HG03521 (cell line): ENCODE results near the gene PPARA.

ENCODE experiments used
- ATAC-seq: cut with Tn5 transposase; IDR thresholded peaks from one replicate; pipeline ENCODE4 v1.9.1; 2021; ENCODE audit warnings: mild to moderate bottlenecking, moderate library complexity; ENCODE audit not compliant: unreplicated experiment

The PPARA gene

DNA sequence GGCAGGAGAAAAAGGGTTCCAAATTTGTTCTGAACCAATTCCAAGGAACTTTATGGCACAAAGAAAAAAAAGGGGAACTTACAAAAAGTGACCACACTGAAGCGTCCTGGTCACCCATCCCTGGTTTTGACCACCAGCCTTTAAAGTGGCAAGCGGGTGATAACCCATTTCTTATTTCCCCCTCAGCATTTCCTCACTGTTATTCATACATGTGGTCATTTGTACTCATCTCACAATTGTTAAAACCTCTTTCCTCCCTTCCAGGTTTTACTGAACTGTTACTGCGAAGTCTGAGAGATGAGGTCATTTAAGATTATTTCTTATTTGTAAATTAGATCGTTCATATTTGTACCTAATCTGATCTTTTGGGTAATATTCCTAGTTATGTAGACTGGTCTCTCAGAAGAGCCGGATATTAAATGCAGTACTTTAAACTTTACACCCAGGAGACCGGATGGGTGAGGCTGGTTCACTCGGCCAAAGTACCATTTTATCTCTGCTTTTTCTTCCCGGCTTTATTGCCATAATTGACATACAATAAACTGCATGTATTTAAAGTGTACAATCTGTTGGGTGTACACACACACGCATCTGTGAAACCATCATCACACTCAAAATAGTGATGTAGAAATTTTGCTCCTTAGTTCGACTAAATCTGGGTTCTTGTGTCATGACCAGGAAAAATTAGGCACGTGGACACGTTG lies 52.7 kb downstream of the PPARA start:
- no peak for ATAC-seq

DNA sequence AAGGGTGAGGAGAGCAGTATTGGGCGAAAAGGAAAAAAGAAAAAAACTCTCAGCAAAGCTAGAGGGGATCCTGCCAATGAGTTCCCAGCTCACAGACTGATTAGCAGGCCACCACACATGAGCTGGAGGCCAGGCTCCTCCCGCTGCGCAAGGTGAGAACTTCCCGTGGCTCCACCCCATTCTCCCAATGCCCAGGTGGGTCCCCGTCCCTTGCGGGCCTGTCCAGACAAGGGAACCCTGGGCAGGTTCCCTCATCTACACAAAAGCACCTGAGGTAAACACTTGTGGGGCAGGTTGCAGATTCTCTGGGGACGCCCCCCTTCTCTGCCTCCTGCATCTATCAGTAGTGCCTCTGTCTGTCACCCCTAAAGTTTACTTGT lies 53.3 kb downstream of the PPARA start:
- no peak for ATAC-seq

DNA sequence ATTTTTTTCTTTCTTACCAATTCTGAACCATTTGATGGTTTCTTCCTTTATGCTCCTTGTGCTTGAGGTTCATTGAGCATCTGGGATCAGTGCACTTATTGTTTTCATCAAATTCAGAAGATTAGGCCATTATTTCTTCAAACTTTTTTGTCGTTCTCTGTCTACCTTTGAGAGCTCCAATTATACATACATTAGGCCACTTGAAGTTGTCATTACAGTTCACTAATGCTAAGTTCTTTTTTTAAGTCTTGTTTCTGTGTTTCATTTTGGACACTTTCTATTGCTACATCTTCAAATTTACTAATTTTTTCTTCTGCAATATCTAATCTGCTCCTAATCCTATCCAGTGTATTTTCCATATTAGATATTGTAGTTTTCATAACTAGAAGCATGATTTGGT lies 58.9 kb downstream of the PPARA start:
- ATAC-seq, result no peak

DNA sequence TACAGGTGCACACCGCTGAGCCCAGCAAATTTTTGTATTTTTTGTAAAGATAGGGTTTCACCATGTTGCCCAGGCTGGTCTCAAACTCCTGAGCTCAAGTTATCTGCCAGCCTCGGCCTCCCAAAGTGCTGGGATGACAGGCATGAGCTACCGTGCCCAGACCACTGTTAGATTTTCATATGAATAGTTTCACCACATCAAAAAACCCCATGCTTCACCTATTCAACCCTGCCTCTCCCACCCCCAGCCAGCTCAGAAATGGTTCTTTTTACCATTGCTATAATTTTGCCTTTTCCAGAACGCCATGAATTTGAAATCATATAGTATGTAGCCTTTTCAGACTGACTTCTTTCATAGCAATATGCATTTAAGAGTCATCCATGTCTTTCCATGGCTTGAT lies 61.9 kb downstream of the PPARA start:
- ATAC-seq, result no peak

DNA sequence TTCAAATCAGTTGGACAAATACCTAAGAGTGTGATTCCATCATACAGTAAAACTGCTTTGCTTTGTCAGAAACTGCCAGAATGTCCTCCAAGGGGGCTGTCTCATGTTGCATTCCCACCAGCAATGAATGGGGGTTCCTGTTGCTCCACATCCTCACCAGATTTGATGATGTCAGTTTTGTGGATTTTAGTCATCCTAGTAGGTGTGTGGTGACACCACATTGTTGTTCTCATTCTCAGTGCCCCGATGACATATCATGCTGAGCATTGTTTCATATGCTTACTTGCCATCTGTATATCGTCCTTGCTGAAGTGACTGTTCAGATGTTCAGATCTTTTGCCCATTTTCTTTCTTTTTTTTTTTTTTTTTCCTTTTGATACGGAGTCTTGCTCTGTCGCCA lies 62.7 kb downstream of the PPARA start:
- no peak for ATAC-seq

DNA sequence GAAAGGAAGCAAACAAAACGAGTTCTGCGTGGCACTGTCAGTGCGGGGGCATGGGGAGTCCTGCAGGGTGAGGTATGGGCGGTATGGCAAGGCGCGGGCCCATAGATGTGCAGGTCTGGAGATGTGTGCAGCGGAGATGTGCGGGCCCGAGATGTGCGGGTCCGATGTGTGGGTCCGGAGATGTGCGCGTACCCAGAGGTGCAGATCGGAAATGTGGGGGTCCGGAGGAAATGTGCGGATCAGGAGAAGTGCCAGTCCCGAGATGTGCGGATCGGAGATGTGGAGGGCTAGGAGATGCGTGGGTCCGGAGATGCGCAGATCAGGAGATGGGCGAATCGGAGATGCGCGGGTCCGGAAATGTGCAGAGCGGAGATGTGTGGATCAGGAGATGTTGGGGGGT lies 63.8 kb downstream of the PPARA start:
- no peak for ATAC-seq

DNA sequence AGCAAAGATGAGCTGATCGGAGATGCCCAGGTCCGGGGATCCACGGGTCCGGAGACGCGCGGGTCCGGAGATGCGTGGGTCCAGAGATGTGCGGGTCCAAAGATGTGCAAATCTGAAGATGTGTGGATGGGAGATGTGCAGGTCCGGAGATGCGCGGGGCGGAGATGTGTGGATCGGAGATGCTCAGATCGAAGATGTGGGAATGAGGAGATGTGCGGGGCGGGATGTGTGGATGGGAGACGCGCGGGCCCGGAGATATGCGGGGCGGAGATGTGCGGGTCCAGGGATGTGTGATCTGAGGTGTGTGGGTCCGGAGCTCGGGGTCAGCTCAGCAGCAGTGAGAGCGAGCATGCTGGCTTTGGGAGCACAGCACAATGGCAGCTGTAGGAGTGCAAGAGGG lies 64.3 kb downstream of the PPARA start:
- ATAC-seq, result no peak

DNA sequence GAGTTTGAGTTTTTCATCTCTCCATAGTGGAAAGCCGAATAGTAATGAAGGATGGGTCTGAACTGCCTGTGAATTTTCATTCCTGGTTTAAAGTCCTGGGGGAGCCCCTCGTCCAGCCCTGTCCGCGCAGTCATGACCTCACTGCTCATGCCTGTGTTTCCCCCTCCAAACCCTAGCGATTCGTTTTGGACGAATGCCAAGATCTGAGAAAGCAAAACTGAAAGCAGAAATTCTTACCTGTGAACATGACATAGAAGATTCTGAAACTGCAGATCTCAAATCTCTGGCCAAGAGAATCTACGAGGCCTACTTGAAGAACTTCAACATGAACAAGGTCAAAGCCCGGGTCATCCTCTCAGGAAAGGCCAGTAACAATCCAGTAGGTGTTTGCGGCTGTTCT lies 69.3 kb downstream of the PPARA start:
- no peak for ATAC-seq

DNA sequence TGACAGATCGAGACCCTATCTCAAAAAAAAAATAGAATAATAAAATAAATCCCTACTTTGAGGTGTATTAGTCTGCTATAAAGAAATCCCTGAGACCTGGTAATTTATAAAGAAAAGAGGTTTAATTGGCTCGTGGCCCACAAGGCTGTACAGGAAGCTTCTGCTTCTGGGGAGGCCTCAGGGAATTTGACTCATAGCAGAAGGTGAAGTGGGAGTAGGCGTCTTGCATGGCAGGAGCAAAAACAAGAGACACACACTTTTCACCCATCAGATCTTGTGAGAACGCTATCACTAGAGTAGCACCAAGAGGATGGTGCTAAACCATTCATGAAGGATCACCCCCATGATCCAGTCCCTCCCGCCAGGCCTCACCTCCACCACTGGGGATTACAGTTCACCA lies 70.6 kb downstream of the PPARA start:
- no peak for ATAC-seq

DNA sequence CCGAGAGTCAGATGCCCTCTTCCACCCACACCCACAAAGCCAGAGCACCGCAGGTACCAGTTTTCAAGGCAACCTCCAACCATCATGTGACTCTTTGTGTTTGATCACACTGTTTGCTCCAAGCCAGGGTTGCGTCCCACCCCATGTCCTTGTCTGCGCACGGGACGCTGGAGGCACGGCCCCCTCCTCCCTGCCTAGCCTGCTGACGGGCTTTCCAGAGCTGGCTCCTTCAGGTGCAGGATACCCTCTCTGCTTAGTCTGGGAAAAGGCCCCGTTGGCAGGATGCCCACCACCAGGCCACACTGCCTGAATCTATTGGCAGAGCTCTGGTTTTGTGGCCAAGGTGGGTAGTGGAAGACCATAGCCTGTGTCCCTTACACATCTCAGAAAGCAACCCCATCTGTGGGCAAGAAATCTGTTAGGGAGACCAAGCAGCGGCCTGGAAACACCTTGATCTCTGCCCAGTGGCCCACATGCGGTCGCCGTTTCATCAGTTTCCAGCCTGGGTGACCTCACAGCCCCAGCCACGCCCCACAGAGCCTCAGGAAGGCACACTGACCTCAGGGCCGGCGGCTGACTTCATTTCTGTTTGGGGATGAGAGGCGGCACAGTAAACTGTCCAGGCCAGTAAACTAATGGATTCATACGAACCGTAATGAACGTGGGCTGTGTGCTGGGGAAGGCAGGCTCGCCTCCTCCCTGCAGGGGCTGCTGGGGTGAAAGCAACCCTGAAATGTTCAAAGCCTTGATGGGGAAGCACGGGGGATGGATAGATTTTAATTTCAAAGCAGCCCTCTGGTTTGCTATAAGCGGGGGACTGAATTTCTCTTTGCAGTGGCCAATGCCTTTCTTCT lies 73.9 kb downstream of the PPARA start:
- no peak for ATAC-seq

DNA sequence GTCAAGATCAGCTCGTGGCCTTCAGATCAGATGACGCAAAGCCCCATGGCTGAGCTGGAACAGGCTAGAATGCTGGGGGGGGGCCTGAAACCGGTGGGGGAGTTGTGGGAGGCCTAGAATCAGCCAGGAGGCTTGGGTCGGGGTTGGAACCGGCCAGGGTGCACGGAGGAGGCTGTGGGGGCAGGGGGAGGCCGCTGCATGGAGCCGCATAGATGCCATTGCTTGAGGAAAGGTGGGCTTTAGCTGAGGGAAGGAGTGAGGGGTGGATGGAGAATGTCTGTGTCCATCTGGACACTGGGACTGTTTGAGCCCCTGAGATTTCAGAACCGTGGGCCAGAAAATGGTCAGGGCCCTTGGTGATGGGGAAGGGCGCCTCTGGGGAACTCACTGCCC lies 74.6 kb downstream of the PPARA start:
- no peak for ATAC-seq

DNA sequence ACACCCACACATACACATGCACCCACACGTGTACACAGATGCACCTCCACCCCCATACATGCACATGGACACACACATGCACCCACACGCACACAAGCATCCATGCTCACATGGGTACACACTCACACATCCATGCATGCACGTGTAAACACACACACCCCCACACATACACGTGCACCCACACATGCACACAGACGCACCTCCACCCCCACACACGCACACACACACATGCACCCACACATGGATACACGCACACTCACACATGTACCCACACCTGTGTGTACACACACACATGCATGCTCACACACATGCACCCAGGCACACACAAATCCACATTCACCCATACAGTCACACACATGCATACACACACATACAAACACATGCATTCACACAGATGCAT lies 75.3 kb downstream of the PPARA start:
- ATAC-seq, result no peak

DNA sequence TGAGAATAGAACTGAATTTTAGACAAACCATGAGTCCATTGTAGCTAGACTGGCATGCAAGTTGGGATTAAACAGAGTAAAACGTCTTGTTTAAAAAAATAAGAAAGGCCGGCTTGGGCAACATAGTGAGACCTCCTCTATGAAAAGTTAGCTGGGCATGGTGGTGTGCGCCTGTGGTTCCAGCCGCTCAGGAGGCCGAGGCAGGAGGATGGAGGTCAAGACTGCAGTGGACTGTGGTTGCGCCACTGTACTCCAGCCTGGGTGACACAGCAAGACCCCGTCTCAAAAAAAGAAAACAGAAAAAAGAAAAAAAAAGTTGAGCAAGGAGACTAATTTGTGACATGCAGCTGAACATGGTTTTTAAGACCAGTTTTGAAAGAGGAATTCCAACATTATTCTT lies 76.3 kb downstream of the PPARA start:
- ATAC-seq, result no peak

DNA sequence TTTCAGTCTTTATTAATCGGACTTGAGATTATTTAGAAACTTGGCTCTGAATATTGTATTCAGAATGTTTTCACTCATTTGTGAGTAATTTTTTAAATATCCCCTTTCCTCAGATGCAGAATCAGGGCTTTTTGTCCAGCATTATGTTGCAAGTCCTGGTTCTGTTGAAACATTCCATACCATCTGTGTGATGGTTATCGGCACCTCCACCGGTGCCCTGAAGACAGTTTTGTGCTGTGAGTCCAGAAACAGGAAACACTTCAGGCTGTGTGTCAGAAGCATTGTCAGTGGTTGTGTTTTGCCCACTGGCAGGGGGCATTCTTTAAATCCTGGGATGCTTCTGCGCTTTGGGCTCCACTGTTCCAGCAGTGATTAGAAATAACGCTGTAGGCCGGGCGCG lies 79.4 kb downstream of the PPARA start:
- no peak for ATAC-seq

DNA sequence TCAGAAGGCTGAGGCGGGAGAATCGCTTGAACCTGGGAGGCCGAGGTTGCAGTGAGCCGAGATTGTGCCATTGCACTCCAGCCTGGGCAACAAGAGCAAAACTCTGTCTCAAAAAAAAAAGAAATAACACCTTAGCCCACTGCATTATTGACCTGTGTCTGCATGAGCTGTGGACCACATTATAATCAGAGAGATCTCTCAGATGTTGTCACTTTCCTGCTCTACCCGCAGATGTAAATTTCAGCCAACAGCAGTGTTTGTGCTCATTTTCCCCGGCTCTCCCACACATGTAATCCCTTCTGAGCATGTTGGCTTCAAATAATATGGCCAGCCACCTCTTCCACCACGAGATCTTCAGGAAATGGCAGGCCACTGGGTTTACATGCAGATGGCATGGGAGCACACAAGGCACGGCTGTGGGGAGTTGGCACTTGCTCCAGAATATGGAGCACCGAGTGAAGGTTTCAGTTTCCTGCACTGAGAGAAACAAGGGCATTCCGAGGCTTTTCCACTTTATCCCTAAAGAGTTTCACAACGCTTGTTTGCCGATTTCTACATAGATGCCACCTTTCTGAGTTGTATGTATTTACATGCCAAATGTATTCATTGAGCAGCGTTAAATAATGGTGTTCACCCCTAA lies 80.1 kb downstream of the PPARA start:
- no peak for ATAC-seq

DNA sequence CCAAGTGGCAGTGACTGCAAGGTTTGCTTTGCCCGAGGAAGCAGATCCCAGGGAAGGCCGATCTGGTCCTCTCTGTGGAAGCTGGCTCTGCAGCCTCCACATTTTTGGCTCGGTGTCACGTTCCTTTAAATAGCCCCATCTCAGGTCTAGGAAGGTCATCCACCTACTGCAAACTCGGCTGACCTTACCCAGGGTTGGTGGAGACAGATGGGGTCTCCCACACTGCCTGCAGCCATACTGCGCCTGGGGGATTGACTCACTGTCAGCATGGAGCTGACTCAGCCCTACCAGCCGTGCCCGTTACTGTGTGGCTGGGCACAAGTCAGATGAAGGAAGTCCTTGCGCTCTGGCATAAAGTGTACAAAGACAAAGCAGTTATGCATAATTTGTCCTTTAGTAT lies 82.9 kb downstream of the PPARA start:
- ATAC-seq, result no peak

DNA sequence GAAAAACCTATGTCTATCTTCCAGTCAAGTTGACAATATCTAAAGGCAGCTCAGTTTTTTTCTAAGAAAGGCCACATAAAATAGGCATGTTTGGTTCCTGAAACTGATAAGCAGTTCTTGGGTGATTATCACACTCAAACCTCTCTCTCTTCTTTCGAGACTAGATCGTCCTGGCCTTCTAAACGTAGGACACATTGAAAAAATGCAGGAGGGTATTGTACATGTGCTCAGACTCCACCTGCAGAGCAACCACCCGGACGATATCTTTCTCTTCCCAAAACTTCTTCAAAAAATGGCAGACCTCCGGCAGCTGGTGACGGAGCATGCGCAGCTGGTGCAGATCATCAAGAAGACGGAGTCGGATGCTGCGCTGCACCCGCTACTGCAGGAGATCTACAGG lies 84.6 kb downstream of the PPARA start:
- no peak for ATAC-seq

DNA sequence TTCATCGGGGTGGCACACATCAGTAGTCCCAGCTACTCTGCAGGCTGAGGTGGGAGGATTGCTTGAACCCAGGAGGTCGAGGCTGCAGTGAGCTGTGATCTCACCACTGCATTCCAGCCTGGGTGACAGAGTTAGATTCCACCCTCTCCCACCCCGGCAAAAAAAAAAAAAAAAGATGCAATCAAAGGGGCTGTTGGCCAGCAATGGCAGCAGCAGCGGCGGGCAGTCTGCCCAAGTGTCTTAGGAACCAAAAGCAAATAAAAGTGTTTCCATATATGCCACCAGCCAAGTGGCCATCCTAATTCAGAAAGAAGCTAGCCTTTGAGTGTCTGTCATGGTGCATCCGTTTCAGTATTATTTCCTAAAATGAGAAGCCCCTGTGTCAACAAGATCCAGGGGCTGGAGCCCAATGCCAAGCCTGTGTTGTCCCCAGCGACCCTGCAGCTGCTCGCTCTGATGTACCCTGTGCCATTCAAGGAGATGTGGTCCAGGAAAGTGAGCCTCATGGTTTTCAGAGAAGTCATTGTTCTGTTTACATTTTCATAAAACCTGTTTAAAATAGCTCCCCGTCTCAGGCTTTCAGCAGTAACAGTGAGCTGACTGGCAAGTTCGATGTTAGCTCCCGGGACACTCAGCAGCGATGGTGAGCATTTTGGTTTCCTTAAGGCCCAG lies 87.3 kb downstream of the PPARA start:
- ATAC-seq, result no peak

DNA sequence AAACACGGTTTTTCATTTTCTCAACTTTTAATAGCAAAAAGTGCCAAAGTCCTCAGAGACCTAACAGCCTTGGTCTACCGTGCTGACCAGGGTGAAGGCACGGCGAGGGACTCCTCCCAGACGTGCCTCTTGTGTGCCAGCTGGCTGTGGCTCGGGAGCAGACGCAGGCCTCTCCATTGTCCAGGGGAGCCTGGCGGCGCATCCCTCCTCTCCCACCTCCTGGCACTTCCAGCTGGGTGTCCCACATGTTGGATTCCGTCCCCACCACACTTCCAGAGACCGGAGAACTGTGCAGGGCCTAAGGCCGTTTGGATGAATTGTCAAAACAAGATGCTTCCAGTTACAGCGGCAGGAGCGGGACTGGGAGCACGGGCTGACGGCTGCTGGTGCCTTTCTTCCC lies 88.2 kb downstream of the PPARA start:
- ATAC-seq, result no peak

DNA sequence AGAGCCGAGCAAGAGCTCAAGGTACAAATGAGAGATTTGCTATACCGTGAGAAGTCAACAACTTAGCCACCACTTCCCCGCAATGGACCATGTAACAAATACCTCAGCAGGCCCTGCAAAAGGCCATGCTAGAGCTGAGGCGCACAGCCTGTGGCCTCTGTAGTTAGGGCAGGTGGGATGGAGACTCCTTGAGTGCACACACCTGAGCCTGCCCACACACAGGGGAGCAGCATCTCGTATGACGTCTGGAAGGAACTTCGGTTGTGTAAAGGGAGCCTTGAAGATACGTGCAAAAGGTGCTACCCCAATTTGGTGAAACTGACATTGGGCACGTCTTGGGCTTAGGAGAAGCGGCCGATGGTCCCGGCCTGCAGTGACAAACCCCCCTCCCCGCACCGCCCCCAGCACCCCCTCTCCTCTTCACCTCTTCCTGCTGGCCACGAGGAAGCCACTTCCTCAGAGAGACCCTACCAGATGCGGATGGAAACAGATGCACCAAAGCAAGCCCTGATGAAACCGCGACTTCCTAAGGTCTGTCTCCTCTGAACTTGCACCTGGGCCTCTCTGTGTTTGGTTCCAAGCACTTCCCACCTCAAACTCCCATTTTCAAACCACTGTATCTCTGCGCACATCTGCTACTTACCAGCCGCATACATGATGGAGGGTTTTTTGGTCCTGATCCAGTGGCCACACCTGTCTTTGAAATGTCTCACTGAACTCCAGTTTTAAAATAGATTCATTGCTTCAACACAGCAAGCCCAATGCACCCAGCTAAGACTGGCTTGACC lies 89.1 kb downstream of the PPARA start:
- ATAC-seq, result no peak

DNA sequence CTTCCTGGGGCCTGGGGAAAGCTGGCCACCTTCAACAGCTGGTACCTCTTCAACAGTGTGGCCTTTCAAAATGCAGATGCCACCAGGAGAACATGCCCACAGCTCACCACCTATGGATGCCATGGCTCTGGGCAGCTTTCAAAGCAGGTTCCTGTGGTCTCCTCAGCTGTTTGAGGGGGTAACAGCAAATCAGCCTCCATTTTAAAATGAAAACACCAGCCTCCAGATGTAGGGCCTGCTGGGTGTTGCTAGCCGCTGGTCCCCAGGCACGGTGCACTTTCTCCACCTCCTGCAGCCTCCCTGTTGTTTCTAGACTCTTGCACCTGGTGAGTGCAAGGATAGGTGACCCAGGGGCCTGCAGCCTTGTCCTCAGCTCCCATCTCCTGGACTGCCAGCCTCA lies 89.7 kb downstream of the PPARA start:
- no peak for ATAC-seq
